ENCODE measurements around the gene JAKMIP1.

GRCh38 chr4:6012200-6012599 is 188.1 kb downstream of the JAKMIP1 start:
- no peak for TF ChIP-seq POLR2A (IDR thresholded peaks at IDR 0.05; ENCODE audit: low read depth, low read length)
- no peak for TF ChIP-seq PAX5 (IDR thresholded peaks at IDR 0.05; ENCODE audit: insufficient read depth, low read length, severe bottlenecking)
- no peak for TF ChIP-seq SPI1 (IDR thresholded peaks at IDR 0.05; ENCODE audit: low read depth, low read length)
- TF ChIP-seq TAF1 (IDR thresholded peaks at IDR 0.05; ENCODE audit: low read depth, low read length), result no peak
- TF ChIP-seq POLR2AphosphoS5 (IDR thresholded peaks at IDR 0.05; ENCODE audit: low read depth, low read length), result no peak
- TF ChIP-seq POU2F2 (IDR thresholded peaks at IDR 0.05; ENCODE audit: low read depth, low read length), result no peak
